ENCODE data around the gene DHX16. TPM values are rescaled to one million over a fixed set of nuclear protein-coding genes. Genes with fewer than 3 reads are reported as not detected.

Gene DHX16
- total and polyA plus RNA-seq, 2 of the 8 experiments (the other 6 are each of a cell fraction or from before 2014, with no cell fraction given) = 27.4 to 44.4 TPM

GRCh38 chr6:30719356-30719755, 46.5 kb upstream of the DHX16 start:
- Histone ChIP-seq H2BK20ac (ENCODE audit: low read length) (no peak overlapping the region), H4K5ac (ENCODE audit: insufficient read length, low read depth, low read length) (peak overlapping the region; percentile 78), H3K56ac (replicated peaks; ENCODE audit: insufficient read length, low read depth, low read length) (peak overlapping the region; percentile 66), H2AK5ac (ENCODE audit: low read depth, low read length) (no peak overlapping the region), H3K9me3 (ENCODE audit: insufficient read depth in 2 of 2, low read depth in 1 of 2, low read length in 1 of 2) (no peaks in the 10 kb centered on the region), H2BK5ac (ENCODE audit: low read depth, low read length) (peak overlapping the region; percentile 69), H3K4me2 (ENCODE audit: insufficient read depth in 1 of 2, low read depth in 2 of 2, low read length in 2 of 2) (peak overlapping the region; percentile 81 to 84), H3K27ac (ENCODE audit: low read depth, low read length) (peak overlapping the region; percentile 81), H3K79me1 (ENCODE audit: low read depth, low read length) (peaks cover 3% of the 10 kb centered on the region; the same call in 1 of the 2 replicates), H3K36me3 (ENCODE audit: control insufficient read depth in 2 of 4, insufficient read depth in 4 of 4, low read length in 3 of 4) (peaks cover 17 to 32% (median 24%) of the 10 kb centered on the region in 4 experiments), H3K23me2 (ENCODE audit: low read depth, low read length) (peaks cover 13% of the 10 kb centered on the region), H3K18ac (ENCODE audit: extremely low read depth, low read length) (peak overlapping the region; percentile 60; the same call in 1 of the 2 replicates), H2BK120ac (replicated peaks; ENCODE audit: low read depth, low read length) (peak overlapping the region; percentile 20), H3K79me2 (ENCODE audit: control insufficient read depth in 1 of 2, insufficient read depth in 2 of 2, low read length in 2 of 2) (peaks cover 6 to 52% of the 10 kb centered on the region in 2 experiments), H4K20me1 (replicated peaks in 1 of 2; ENCODE audit: control insufficient read depth in 1 of 2, insufficient read depth in 2 of 2, low read length in 2 of 2) (peaks cover 6 to 15% of the 10 kb centered on the region in 2 experiments), H2AFZ (ENCODE audit: low read length) (no peak overlapping the region), H3K4ac (replicated peaks; ENCODE audit: insufficient read length, low read depth, low read length) (no peak overlapping the region), H2BK15ac (ENCODE audit: low read length) (no peak overlapping the region), H3K9ac (replicated peaks in 1 of 4; ENCODE audit: extremely low read depth in 1 of 4, low read depth in 3 of 4, low read length in 3 of 4) (peak overlapping the region; percentile 90 to 97 (median 94)), H3K14ac (ENCODE audit: insufficient read length) (no peak overlapping the region), H4K8ac (ENCODE audit: extremely low read depth, insufficient read depth, low read length) (no peak overlapping the region), H3K4me3 (ENCODE audit: extremely low read depth in 1 of 4, insufficient read depth in 2 of 4, low read depth in 3 of 4, low read length in 4 of 4) (peak overlapping the region; percentile 96 to 100 (median 96)), H2BK12ac (ENCODE audit: low read depth, low read length) (no peak overlapping the region), H3K23ac (ENCODE audit: insufficient read length) (no peak overlapping the region), H3K27me3 (replicated peaks in 1 of 4; ENCODE audit: control insufficient read depth in 3 of 4, extremely low read depth in 1 of 4, insufficient read depth in 3 of 4, low read length in 3 of 4) (no peaks in the 10 kb centered on the region), H4K91ac (replicated peaks; ENCODE audit: insufficient read length, low read length) (peak overlapping the region; percentile 97), H3K4me1 (replicated peaks in 1 of 4; ENCODE audit: control insufficient read depth in 3 of 4, insufficient read depth in 4 of 4, low read length in 3 of 4) (peaks cover 0 to 4% (median 1%) of the 10 kb centered on the region in 4 experiments; a peak in 6 of 7 replicates)
- FAIRE-seq (no peak), DNase-seq (ENCODE audit: low read depth in 1 of 2, low spot score in 2 of 2) (no peak)
- ChIA-PET POLR2A (ENCODE audit: partially characterized antibody) (interaction anchor here (0.6 to 35.9 kb wide), 14 partner anchors 8 to 368 kb away, joined by 3 to 732 read pairs (median 4); partner anchors contain the start of genes DDR1, DHX16, FLOT1 and IER3), CTCF (ENCODE audit: partially characterized antibody) (interaction anchor here (1.4 to 8.2 kb wide), 7 partner anchors 13 to 368 kb away, joined by 3 to 61 read pairs (median 6); no protein-coding TSS in a partner anchor)
- WGBS, 2 experiments (ENCODE audit: extremely low coverage in 1 of 2, insufficient coverage in 1 of 2, insufficient read length in 1 of 2, insufficient replicate concordance in 2 of 2, low coverage in 1 of 2, low lambda C conversion rate in 2 of 2, missing lambda C conversion rate in 1 of 2) = 8% methylated on average over 8 of the region's 8 CpGs; no CpG with 5 or more reads in 1 of the 2 experiments
- 0 out of 2 replicates have a peak, but pooled peaks have one; percentile 10 for TF ChIP-seq TBP (IDR thresholded peaks at IDR 0.05; ENCODE audit: low read depth, low read length)
- no peak for TF ChIP-seq ATF3 (IDR thresholded peaks at IDR 0.05; ENCODE audit: insufficient read depth, low read depth, low read length)
- no peak for TF ChIP-seq PHF8 (conservative IDR thresholded peaks at IDR 0.05; ENCODE audit: low read depth, low read length)
- TF ChIP-seq TAF7 (optimal IDR thresholded peaks at IDR 0.05; ENCODE audit: borderline replicate concordance, low read depth, low read length) = no peak
- peak; percentile 18; the same call in 1 of the 2 replicates for TF ChIP-seq RFX5 (IDR thresholded peaks at IDR 0.05; ENCODE audit: borderline replicate concordance, low read depth, low read length)
- TF ChIP-seq SP2 (IDR thresholded peaks at IDR 0.05; ENCODE audit: low read length) = no peak
- TF ChIP-seq SIN3A (conservative IDR thresholded peaks at IDR 0.05 in 1 of 2, IDR thresholded peaks at IDR 0.05 in 1 of 2; ENCODE audit: low read depth in 1 of 2, low read length in 2 of 2) = no peak
- TF ChIP-seq CHD2 (IDR thresholded peaks at IDR 0.05; ENCODE audit: low read length) = 0 out of 2 replicates have a peak, but pooled peaks have one; percentile 22
- TF ChIP-seq EP300 (IDR thresholded peaks at IDR 0.05; ENCODE audit: borderline replicate concordance in 1 of 2, low read depth in 2 of 2, low read length in 2 of 2) = no peak

All from H1 (cell line).